T-cell (primary cell): ENCODE results near the gene COG5. TPM values are rescaled to one million over a fixed set of nuclear protein-coding genes. Genes with fewer than 3 reads are reported as not detected.

Experiments used
- ATAC-seq, 4 experiments: fragments of 200-7000 bp in 3 of 4; fragments of 150-1000 bp in 1 of 4; cut with Tn5 transposase; replicated peaks in 1 of 4; 1 replicate in 3 of 4; 2 replicates in 1 of 4; pipeline ENCODE4 v1.10.0; 2021; ENCODE audit warnings: moderate library complexity in 3 of 4, mild to moderate bottlenecking in 2 of 4, moderate number of reproducible peaks in 1 of 4
- CTCF ChIA-PET, 2 donors: fragments of 300-600 bp; sonication (Branson Sonifier 250); formaldehyde crosslinking; loops; one replicate each; lab custom pipeline; 2022; ENCODE audit warnings: antibody characterized with exemption in 2 of 2; lab: Charles Lee
- POLR2A ChIA-PET, 2 donors: fragments of 300-600 bp; sonication (Branson Sonifier 250); formaldehyde crosslinking; loops; one replicate each; lab custom pipeline; 2022; ENCODE audit warnings: antibody characterized with exemption in 2 of 2; lab: Charles Lee
- DNase-seq, 35 experiments: peaks; one replicate each; pipeline versions ENCODE4 v3.0.0 to v3.0.0-alpha.2; 2013 to 2023
- H3K27ac ChIP-seq: one replicate; pipeline ENCODE4 v1.5.1; 2013; ENCODE audit warnings: low read length
- H3K27me3 ChIP-seq, 2 experiments: replicated peaks in 1 of 2; 1 replicate in 1 of 2; 2 replicates in 1 of 2; pipeline versions ENCODE4 v1.6.1 to v1.7.0; 2013; ENCODE audit warnings: low read length in 1 of 2, mixed read lengths in 1 of 2; ENCODE audit not compliant: control insufficient read depth in 2 of 2, insufficient read depth in 2 of 2; ENCODE audit errors: extremely low read depth in 1 of 2
- H3K36me3 ChIP-seq, 2 donors: 1 replicate in 1 of 2; 2 replicates in 1 of 2; pipeline versions ENCODE4 v1.6.1 to v1.7.0; 2013; ENCODE audit warnings: low read length in 1 of 2; ENCODE audit not compliant: control insufficient read depth in 2 of 2, insufficient read depth in 1 of 2; ENCODE audit errors: extremely low read depth in 1 of 2
- H3K4me1 ChIP-seq, 2 experiments: 1 replicate in 1 of 2; 2 replicates in 1 of 2; pipeline versions ENCODE4 v1.6.1 to v1.7.0; 2013; ENCODE audit warnings: low read length in 2 of 2, mixed read lengths in 1 of 2; ENCODE audit not compliant: insufficient read depth in 2 of 2, control insufficient read depth in 1 of 2; ENCODE audit errors: extremely low read depth in 1 of 2
- H3K4me3 ChIP-seq, 2 donors: 1 replicate in 1 of 2; 2 replicates in 1 of 2; pipeline versions ENCODE4 v1.5.1 to v1.7.0; 2013; ENCODE audit warnings: mild to moderate bottlenecking in 2 of 2, low read length in 1 of 2, moderate library complexity in 1 of 2; ENCODE audit not compliant: control insufficient read depth in 1 of 2; ENCODE audit errors: extremely low read depth in 1 of 2
- H3K9me3 ChIP-seq: 2 replicates; pipeline ENCODE4 v1.7.0; 2013
- H3K27ac Mint-ChIP-seq, 2 donors: one replicate each; pipeline ENCODE4 v1.8.0; 2020 to 2021; ENCODE audit warnings: mild to moderate bottlenecking in 2 of 2, mixed read lengths in 2 of 2
- H3K27me3 Mint-ChIP-seq, 2 donors: one replicate each; pipeline ENCODE4 v1.8.0; 2021 to 2022; ENCODE audit warnings: mixed read lengths in 2 of 2
- H3K36me3 Mint-ChIP-seq: one replicate; pipeline ENCODE4 v1.8.0; 2021; ENCODE audit warnings: mixed read lengths
- H3K4me1 Mint-ChIP-seq, 3 donors: one replicate each; pipeline ENCODE4 v1.8.0; 2020 to 2022; ENCODE audit warnings: mixed read lengths in 3 of 3, mild to moderate bottlenecking in 1 of 3
- H3K4me3 Mint-ChIP-seq, 3 donors: one replicate each; pipeline ENCODE4 v1.8.0; 2020 to 2022; ENCODE audit warnings: mild to moderate bottlenecking in 3 of 3, mixed read lengths in 3 of 3, moderate library complexity in 3 of 3
- H3K9me3 Mint-ChIP-seq, 3 donors: one replicate each; pipeline ENCODE4 v1.8.0; 2020 to 2022; ENCODE audit warnings: mixed read lengths in 3 of 3
- WGBS: methylation state at CpG from one replicate; pipeline ENCODE4 v1.1.5; 2013; ENCODE audit warnings: missing lambda C conversion rate; ENCODE audit not compliant: insufficient coverage; 5-methylcytosine and 5-hydroxymethylcytosine counted together
- total RNA-seq, 35 experiments: library from RNA in 6 of 35; stranded (reverse) in 6 of 35; fragments of 120-200 nt in 1 of 35; gene quantifications; one replicate each; pipeline versions ENCODE4 v1.2.1 to v1.2.4 and lab custom pipeline; 2013 to 2026

The COG5 gene
- total RNA-seq, 5 donors from 2014 or later (not counting 1 experiment from before 2014, with no cell fraction given), result 37.3 to 83.8 (median 55.4) TPM

DNA sequence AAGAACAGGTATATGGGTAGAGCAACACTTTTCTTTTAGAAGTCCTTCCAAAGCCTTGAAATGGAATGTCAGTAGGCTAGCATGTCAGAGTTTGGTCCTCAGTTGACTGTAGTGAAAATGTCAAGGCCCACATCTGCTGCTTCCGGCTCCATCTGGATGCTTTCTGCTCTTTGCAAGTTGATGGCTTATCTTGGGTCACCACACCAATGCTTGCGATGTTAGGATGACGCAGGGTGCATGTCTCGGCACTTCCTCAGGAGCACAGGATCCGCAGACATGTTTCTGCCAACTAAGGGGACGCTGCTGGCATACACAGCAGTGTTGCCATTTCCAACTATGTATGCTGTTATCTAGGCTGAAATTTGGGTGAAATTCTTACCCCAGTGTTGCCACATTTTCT is 408.9 kb downstream of the COG5 start:
- no peak overlapping the region for H3K4me3 Mint-ChIP-seq
- DNase-seq (no peak), ATAC-seq (no peak)
- H3K36me3 Mint-ChIP-seq, result no peaks in the 10 kb centered on the region
- H3K27me3 Mint-ChIP-seq, result no peaks in the 10 kb centered on the region
- CTCF ChIA-PET, result interaction anchor here in 1 of 2 donors (0.5 kb wide), 1 partner anchor 13 kb away, joined by 5 read pairs; no protein-coding TSS in a partner anchor
- no peak overlapping the region for H3K27ac Mint-ChIP-seq
- POLR2A ChIA-PET, result interaction anchor here in 1 of 2 donors (0.6 kb wide), 1 partner anchor 321 kb away, joined by 4 read pairs; no protein-coding TSS in a partner anchor
- H3K9me3 Mint-ChIP-seq, result no peaks in the 10 kb centered on the region
- WGBS, result 90% methylated on average over 6 of the region's 6 CpGs
- peaks cover 0 to 2% (median 2%) of the 10 kb centered on the region in 3 donors for H3K4me1 Mint-ChIP-seq
- Histone ChIP-seq H3K4me3 (no peak overlapping the region), H3K4me1 (no peaks in the 10 kb centered on the region), H3K27ac (no peak overlapping the region), H3K9me3 (no peaks in the 10 kb centered on the region), H3K27me3 (no peaks in the 10 kb centered on the region), H3K36me3 (no peaks in the 10 kb centered on the region)

GRCh38 chr7:107152011-107152410 is 411.7 kb downstream of the COG5 start:
- no peak overlapping the region for H3K4me3 ChIP-seq
- no peak for DNase-seq

More at GRCh38 chr7:107152011-107152410, 411.7 kb downstream of the COG5 start:
- no peaks in the 10 kb centered on the region for H3K36me3 Mint-ChIP-seq
- ChIA-PET CTCF (interaction anchor here (0.5 to 7.0 kb wide), 16 partner anchors 9 to 723 kb away, joined by 3 to 101 read pairs (median 4); partner anchors contain the start of gene HBP1 (in 1 of the 2)), POLR2A (interaction anchor here (0.5 to 1.1 kb wide), 3 partner anchors 17 to 361 kb away, joined by 3 to 6 read pairs (median 5); partner anchors contain the start of gene HBP1 (in 1 of the 2))
- no peak overlapping the region for H3K27ac ChIP-seq
- peaks cover 0 to 7% (median 5%) of the 10 kb centered on the region in 3 donors for H3K4me1 Mint-ChIP-seq
- H3K9me3 ChIP-seq, result no peaks in the 10 kb centered on the region
- 29% methylated on average over 2 of the region's 4 CpGs for WGBS
- no peak overlapping the region for H3K4me3 Mint-ChIP-seq
- no peaks in the 10 kb centered on the region for H3K27me3 Mint-ChIP-seq
- no peaks in the 10 kb centered on the region for H3K36me3 ChIP-seq
- ATAC-seq, result no peak
- H3K27ac Mint-ChIP-seq, result no peak overlapping the region
- H3K4me1 ChIP-seq, result no peaks in the 10 kb centered on the region
- no peaks in the 10 kb centered on the region for H3K27me3 ChIP-seq
- H3K9me3 Mint-ChIP-seq, result no peaks in the 10 kb centered on the region

Other genes with a start within 250 kb of the COG5 start
- not detected for gene GPR22, start 93.9 kb downstream of the COG5 start, total RNA-seq
- 10 to 100 TPM in 4 of 5 donors, 1 to 10 TPM in 1; 9.4 to 14.7 (median 10.8) TPM for gene DUS4L, start 51 bp upstream of the COG5 start, total RNA-seq
- 10 to 100 TPM; 12.5 to 17.5 (median 15.9) TPM for gene BCAP29, start 16.3 kb upstream of the COG5 start, total RNA-seq
- 1 to 10 TPM in 1 of 5 donors, under 1 TPM in 2, not detected in 2; 0.10 to 1.1 (median 0.60) TPM for gene SLC26A4, start 96.9 kb upstream of the COG5 start, total RNA-seq
- 10 to 100 TPM; 50.5 to 70.1 (median 61.6) TPM for gene CBLL1, start 180.2 kb upstream of the COG5 start, total RNA-seq
- gene SLC26A3, start 239.3 kb upstream of the COG5 start, total RNA-seq, result under 1 TPM in 3 of 5 donors, not detected in 2; 0.33 to 0.93 (median 0.70) TPM